ENCODE measurements around the gene ULK1. TPM values are rescaled to one million over a fixed set of nuclear protein-coding genes. Genes with fewer than 3 reads are reported as not detected.

ULK1 gene
- total RNA-seq, 2 experiments from 2014 or later: 85.0 to 91.6 TPM

DNA sequence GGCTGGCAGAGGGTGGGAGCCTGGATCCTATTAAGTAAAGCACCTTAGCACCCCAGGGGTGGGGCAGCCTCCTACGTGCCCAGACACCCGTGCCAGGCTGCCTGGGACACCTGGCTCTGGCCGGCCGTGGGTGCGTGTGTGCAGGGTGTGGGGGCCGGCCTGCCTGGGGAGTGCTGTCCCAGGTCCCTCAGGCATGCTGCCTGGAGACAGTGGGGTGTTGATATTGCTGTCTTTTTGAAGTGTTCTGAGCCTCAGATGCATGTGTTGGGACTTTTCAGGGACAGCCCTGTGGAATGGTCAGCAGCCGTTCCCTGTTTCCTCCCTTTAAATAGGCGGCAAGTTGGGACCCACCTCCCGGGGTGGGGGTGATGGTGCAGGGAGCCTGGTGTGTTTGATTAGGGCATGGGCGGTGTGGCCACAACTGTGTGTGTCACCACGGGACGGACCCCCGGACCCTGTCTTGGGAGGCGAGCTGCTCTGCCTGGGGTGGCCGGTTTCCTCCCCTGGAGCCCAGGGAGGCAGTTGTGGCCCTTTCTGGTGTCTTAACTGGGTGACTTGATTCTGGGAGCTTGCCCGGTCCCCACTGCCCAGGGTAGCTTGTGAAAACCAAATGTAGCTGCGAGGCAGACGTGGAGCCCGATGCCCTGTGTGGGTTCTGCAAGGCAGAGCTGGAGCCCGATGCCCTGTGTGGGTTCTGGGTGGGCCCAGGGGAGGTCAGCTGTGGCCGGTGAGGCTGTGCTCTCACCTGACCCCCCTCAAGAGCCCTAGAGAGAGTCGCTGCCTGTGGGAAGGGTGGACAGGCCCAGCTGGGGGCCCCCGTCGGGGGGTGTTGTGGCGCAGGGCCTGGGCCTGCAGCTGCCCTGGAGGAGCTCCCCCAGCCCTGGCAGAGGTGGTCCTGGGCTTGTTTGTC lies 8.2 kb downstream of the ULK1 start:
- H3K4me3 ChIP-seq (ENCODE audit: low read length): no peak overlapping the region
- intact Hi-C loops (cut with DNase I, micrococcal nuclease): no loop called here
- no peak for TF ChIP-seq CTCF (IDR thresholded peaks at IDR 0.05)
- DNase-seq (no peak), ATAC-seq (ENCODE audit: poor library complexity) (no peak)
- no peaks in the 10 kb centered on the region for H3K9me3 Mint-ChIP-seq
- POLR2A ChIA-PET: no interaction called here
- no peaks in the 10 kb centered on the region for H3K27me3 ChIP-seq (ENCODE audit: control insufficient read depth in 1 of 2, insufficient read depth in 2 of 2, low read length in 2 of 2)
- H3K4me3 Mint-ChIP-seq: no peak overlapping the region
- peaks cover 7% of the 10 kb centered on the region for H3K4me1 Mint-ChIP-seq (ENCODE audit: low read depth)
- peaks cover 4% of the 10 kb centered on the region for H3K36me3 Mint-ChIP-seq (ENCODE audit: low read depth)
- CTCF ChIA-PET: no interaction called here
- H3K9me3 ChIP-seq (ENCODE audit: control insufficient read depth in 1 of 2, insufficient read depth in 1 of 2, low read length in 2 of 2): no peaks in the 10 kb centered on the region
- H3K4me1 ChIP-seq (ENCODE audit: insufficient read depth, low read length): peaks cover 32% of the 10 kb centered on the region
- H3K27me3 Mint-ChIP-seq: no peaks in the 10 kb centered on the region
- H3K27ac ChIP-seq (ENCODE audit: low read depth in 1 of 2, low read length in 2 of 2): no peak overlapping the region
- H3K36me3 ChIP-seq (ENCODE audit: insufficient read depth, low read length): peaks cover 8% of the 10 kb centered on the region
- H3K27ac Mint-ChIP-seq: no peak overlapping the region

DNA sequence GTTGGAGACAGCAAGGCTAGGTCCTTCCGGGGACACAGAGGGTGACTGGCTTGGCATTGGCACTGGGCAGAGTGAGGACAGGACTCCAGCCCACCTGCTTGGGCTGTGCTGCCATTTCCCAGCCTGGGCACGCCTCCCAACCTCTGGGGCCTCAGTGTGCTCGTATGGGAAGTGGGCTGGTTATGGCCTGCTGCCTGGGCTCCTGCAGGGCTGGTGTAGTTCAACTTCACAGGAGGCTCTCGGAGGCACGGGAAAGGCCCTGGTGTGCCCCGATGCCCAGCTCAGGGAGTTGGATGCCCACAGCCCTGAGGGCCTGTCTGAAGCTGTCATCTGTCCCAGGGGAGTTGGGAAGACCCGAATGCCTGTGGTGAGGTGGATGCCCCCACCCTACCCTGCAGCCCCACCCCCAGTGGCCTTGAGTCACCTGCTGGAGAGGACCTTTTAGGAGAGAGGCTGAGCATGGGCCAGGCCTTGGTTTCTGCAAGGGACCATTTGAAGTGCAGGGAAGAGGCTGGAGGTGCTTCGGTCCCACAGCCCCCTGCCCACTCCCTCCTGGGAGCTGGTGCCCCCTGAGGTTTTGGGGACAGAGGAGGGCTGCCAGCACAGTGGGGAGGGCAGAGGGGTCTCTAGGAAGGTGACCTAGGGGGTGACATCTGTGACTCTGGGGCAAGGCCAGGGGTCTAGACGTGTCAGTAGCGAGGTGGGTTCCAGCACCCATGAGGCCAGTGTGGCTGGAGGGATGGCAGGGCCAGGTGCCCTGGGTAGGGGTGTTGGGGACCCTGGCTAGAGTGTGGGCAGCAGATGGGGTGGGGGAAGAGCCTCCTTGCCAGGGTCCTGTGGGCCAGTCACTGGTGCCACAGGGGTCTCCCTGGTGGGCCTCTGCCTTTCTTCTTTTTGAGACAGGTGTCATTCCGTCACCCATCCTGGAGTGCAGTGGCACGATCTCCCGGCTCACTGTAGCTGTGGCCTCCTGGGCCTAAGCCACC lies 9.1 kb downstream of the ULK1 start:
- H3K36me3 ChIP-seq (ENCODE audit: insufficient read depth, low read length): peaks cover 9% of the 10 kb centered on the region
- Mint-ChIP-seq H3K36me3 (ENCODE audit: low read depth) (peaks cover 4% of the 10 kb centered on the region), H3K27ac (no peak overlapping the region), H3K27me3 (no peaks in the 10 kb centered on the region), H3K4me3 (no peak overlapping the region), H3K9me3 (no peaks in the 10 kb centered on the region), H3K4me1 (ENCODE audit: low read depth) (no peaks in the 10 kb centered on the region)
- no peaks in the 10 kb centered on the region for H3K27me3 ChIP-seq (ENCODE audit: control insufficient read depth in 1 of 2, insufficient read depth in 2 of 2, low read length in 2 of 2)
- POLR2A ChIA-PET: no interaction called here
- H3K27ac ChIP-seq (ENCODE audit: low read depth in 1 of 2, low read length in 2 of 2): no peak overlapping the region
- CTCF ChIA-PET: no interaction called here
- no peak overlapping the region for H3K4me3 ChIP-seq (ENCODE audit: low read length)
- ATAC-seq (ENCODE audit: poor library complexity): no peak
- TF ChIP-seq CTCF (IDR thresholded peaks at IDR 0.05): no peak
- DNase-seq: no peak
- H3K4me1 ChIP-seq (ENCODE audit: insufficient read depth, low read length): peaks cover 26% of the 10 kb centered on the region
- H3K9me3 ChIP-seq (ENCODE audit: control insufficient read depth in 1 of 2, insufficient read depth in 1 of 2, low read length in 2 of 2): no peaks in the 10 kb centered on the region
- intact Hi-C loops (cut with DNase I, micrococcal nuclease): no loop called here

- no peaks in the 10 kb centered on the region for H3K9me3 ChIP-seq (ENCODE audit: control insufficient read depth in 1 of 2, insufficient read depth in 1 of 2, low read length in 2 of 2)
- Mint-ChIP-seq H3K27ac (no peak overlapping the region), H3K36me3 (ENCODE audit: low read depth) (peaks cover 4% of the 10 kb centered on the region), H3K9me3 (no peaks in the 10 kb centered on the region), H3K27me3 (no peaks in the 10 kb centered on the region), H3K4me1 (ENCODE audit: low read depth) (no peaks in the 10 kb centered on the region), H3K4me3 (no peak overlapping the region)
- peaks cover 26% of the 10 kb centered on the region for H3K4me1 ChIP-seq (ENCODE audit: insufficient read depth, low read length)
- H3K27me3 ChIP-seq (ENCODE audit: control insufficient read depth in 1 of 2, insufficient read depth in 2 of 2, low read length in 2 of 2): no peaks in the 10 kb centered on the region
- intact Hi-C loops (cut with DNase I, micrococcal nuclease): no loop called here
- CTCF ChIA-PET: no interaction called here
- no peak for TF ChIP-seq CTCF (IDR thresholded peaks at IDR 0.05)
- no peak overlapping the region for H3K27ac ChIP-seq (ENCODE audit: low read depth in 1 of 2, low read length in 2 of 2)
- DNase-seq (no peak), ATAC-seq (ENCODE audit: poor library complexity) (no peak)
- H3K36me3 ChIP-seq (ENCODE audit: insufficient read depth, low read length): peaks cover 9% of the 10 kb centered on the region
- H3K4me3 ChIP-seq (ENCODE audit: low read length): no peak overlapping the region
- POLR2A ChIA-PET: no interaction called here
Measured at GRCh38 chr12:131904346-131904745, 9.9 kb downstream of the ULK1 start.
